SU-DHL-6 (cell line): ENCODE measurements around the gene RAD51B.
"Not testable (repeated sequence)": the region's sequence is repeated elsewhere in the genome, so short reads cannot be mapped to it uniquely, and the experiment has no call there.

Experiments
- H2AFZ ChIP-seq: fragments of 200-600 bp; sonication (generic); 2 replicates; pipeline ENCODE4 v1.6.1; 2014; ENCODE audit warnings: low read depth, mild to moderate bottlenecking, moderate library complexity, mixed read lengths, antibody characterized with exemption, low read length; ENCODE audit not compliant: severe bottlenecking
- H3F3A ChIP-seq: fragments of 200-600 bp; shearing (Covaris generic); 2 replicates; pipeline ENCODE4 v1.6.0; 2016; ENCODE audit warnings: antibody characterized with exemption, mild to moderate bottlenecking; ENCODE audit not compliant: insufficient read depth
- H3K27ac ChIP-seq: fragments of 200-600 bp; sonication (generic); 2 replicates; pipeline ENCODE4 v1.5.1; 2016; ENCODE audit warnings: low read depth, mild to moderate bottlenecking, low read length, moderate library complexity, mixed read lengths
- H3K27me3 ChIP-seq: fragments of 200-600 bp; sonication (generic), shearing (Covaris generic); 2 replicates; pipeline ENCODE4 v1.6.0; 2014; ENCODE audit warnings: mild to moderate bottlenecking, low read length
- H3K36me3 ChIP-seq: fragments of 200-600 bp; sonication (generic); 2 replicates; pipeline ENCODE4 v1.6.1; 2014; ENCODE audit warnings: mild to moderate bottlenecking, low read length, mixed read lengths
- H3K4me2 ChIP-seq: fragments of 300-600, 200-600 bp; shearing (Covaris generic), sonication (generic); 2 replicates; pipeline ENCODE4 v1.6.0; 2014; ENCODE audit warnings: low read length, low read depth, mild to moderate bottlenecking; ENCODE audit not compliant: poor library complexity, severe bottlenecking
- H3K4me3 ChIP-seq: fragments of 200-600 bp; sonication (generic); 2 replicates; pipeline ENCODE4 v1.5.1; 2014; ENCODE audit warnings: antibody characterized with exemption, low read length, mild to moderate bottlenecking, mixed read lengths; ENCODE audit not compliant: insufficient read depth, poor library complexity, severe bottlenecking
- H3K79me2 ChIP-seq: fragments of 200-600 bp; sonication (generic); 2 replicates; pipeline ENCODE4 v1.6.1; 2014; ENCODE audit warnings: mild to moderate bottlenecking, low read length, moderate library complexity; ENCODE audit not compliant: insufficient read depth
- H3K9ac ChIP-seq: fragments of 200-600 bp; sonication (generic); 2 replicates; pipeline ENCODE4 v1.7.0; 2014; ENCODE audit warnings: mild to moderate bottlenecking, low read length
- H3K9me2 ChIP-seq: fragments of 200-600 bp; sonication (generic); replicated peaks from 2 replicates; pipeline ENCODE4 v1.6.1; 2014; ENCODE audit warnings: low read length; ENCODE audit not compliant: insufficient read depth
- H3K9me3 ChIP-seq: fragments of 200-600 bp; sonication (generic); 2 replicates; pipeline ENCODE4 v1.6.1; 2014; ENCODE audit warnings: low read length, mixed read lengths; ENCODE audit not compliant: insufficient read depth
- H4K20me1 ChIP-seq: fragments of 200-600 bp; sonication (generic); 2 replicates; pipeline ENCODE4 v1.6.1; 2014; ENCODE audit warnings: low read depth, mild to moderate bottlenecking, antibody characterized with exemption, low read length, moderate library complexity, mixed read lengths
- EZH2phosphoT487 ChIP-seq: fragments of 200-600 bp; sonication (generic), shearing (Covaris generic); conservative IDR thresholded peaks from 2 replicates; pipeline ENCODE4 v1.6.1; 2018; ENCODE audit warnings: mild to moderate bottlenecking, antibody characterized with exemption, low read length, moderate library complexity, mixed read lengths
- TF ChIP-seq, protein P1 (sequence below): fragments of 200-600 bp; sonication (generic); IDR thresholded peaks from one replicate; pipeline ENCODE4 v1.5.1; 2017; ENCODE audit warnings: antibody characterized with exemption, mild to moderate bottlenecking, low read length, moderate library complexity; ENCODE audit not compliant: insufficient read depth, poor library complexity, severe bottlenecking

The RAD51B gene

DNA sequence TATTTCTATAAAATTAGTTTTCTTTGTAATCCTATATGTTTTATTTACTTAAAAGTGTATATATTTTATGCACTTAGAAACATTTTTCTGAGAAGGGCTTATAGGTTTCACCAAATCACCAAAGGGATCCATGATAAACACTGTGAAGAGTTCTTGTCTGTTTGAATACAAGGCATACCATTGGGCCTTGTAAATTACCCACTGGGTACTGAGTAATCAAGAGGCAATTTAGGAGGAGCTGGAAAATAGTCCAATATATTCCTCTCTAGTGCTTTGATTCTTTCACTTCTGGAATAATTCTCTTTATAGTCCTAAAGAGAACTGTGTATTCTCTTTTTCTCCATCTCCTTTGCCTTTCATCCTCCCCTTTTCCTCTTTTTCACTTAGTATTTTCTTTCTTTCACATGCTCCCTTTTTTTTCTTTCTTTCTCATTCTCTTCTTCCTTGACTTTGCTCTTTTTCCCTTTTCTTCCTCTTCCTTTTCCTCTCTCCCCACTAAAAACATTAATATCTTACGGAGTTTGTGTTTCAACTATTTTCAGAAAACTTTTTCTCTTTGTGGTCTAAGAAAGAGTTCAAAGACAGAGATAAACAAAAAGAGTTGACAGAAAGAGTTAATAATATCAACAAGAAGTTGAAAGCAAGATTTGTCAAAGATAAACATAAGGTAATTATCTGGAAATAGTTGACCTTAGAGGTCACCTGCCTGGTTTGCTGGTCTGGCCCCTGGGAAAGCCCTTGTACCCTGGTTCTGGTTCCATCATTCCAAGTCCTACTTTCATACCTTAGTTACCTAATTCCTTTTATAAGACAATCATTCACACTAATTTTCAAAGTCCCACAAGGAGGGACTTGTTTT, 435.3 kb downstream of the RAD51B start:
- Histone ChIP-seq H3K4me3 (no peak overlapping the region), H3K79me2 (no peaks in the 10 kb centered on the region), H3K4me2 (no peak overlapping the region), H3K9ac (no peak overlapping the region), H3K36me3 (no peaks in the 10 kb centered on the region; the same call in 1 of the 2 replicates), H3K27me3 (no peaks in the 10 kb centered on the region), H3K9me3 (no peaks in the 10 kb centered on the region), H4K20me1 (no peaks in the 10 kb centered on the region), H3K9me2 (no peaks in the 10 kb centered on the region), H3F3A (peaks cover 3% of the 10 kb centered on the region), H3K27ac (no peak overlapping the region), H2AFZ (no peak overlapping the region)
- TF ChIP-seq, protein P1, sequence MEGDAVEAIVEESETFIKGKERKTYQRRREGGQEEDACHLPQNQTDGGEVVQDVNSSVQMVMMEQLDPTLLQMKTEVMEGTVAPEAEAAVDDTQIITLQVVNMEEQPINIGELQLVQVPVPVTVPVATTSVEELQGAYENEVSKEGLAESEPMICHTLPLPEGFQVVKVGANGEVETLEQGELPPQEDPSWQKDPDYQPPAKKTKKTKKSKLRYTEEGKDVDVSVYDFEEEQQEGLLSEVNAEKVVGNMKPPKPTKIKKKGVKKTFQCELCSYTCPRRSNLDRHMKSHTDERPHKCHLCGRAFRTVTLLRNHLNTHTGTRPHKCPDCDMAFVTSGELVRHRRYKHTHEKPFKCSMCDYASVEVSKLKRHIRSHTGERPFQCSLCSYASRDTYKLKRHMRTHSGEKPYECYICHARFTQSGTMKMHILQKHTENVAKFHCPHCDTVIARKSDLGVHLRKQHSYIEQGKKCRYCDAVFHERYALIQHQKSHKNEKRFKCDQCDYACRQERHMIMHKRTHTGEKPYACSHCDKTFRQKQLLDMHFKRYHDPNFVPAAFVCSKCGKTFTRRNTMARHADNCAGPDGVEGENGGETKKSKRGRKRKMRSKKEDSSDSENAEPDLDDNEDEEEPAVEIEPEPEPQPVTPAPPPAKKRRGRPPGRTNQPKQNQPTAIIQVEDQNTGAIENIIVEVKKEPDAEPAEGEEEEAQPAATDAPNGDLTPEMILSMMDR = no peak
- TF ChIP-seq EZH2phosphoT487 = no peak

DNA sequence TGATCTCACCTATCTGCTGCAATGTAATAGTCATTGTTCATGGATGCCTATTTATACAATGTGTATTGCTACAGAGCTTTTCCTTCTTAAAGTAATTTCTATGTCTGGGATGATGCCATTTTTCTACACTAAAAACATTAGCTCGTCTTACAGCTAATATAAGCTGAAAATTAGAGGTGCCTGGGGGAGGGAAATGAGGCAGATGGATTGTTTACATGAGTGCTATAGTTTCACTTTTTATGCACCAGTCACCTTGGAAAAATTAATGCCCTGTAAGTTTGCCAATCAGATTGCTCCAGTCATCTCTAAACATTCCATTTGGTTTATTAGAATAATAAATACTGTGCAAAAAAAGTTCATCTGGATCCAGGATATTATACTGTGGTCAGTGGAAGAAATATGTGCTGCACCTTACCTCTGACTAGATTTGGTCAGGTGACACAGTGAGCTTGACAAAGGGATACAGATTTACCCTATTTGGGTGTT, 436.2 kb downstream of the RAD51B start:
- Histone ChIP-seq H3K9ac (no peak overlapping the region), H3F3A (no peaks in the 10 kb centered on the region; the same call in 1 of the 2 replicates), H3K27me3 (no peaks in the 10 kb centered on the region), H4K20me1 (no peaks in the 10 kb centered on the region), H3K9me2 (no peaks in the 10 kb centered on the region), H3K9me3 (no peaks in the 10 kb centered on the region), H3K4me3 (no peak overlapping the region), H3K4me2 (no peak overlapping the region), H3K27ac (no peak overlapping the region), H3K79me2 (no peaks in the 10 kb centered on the region), H2AFZ (no peak overlapping the region), H3K36me3 (no peaks in the 10 kb centered on the region; the same call in 1 of the 2 replicates)
- TF ChIP-seq, protein P1 = no peak
- no peak for TF ChIP-seq EZH2phosphoT487

DNA sequence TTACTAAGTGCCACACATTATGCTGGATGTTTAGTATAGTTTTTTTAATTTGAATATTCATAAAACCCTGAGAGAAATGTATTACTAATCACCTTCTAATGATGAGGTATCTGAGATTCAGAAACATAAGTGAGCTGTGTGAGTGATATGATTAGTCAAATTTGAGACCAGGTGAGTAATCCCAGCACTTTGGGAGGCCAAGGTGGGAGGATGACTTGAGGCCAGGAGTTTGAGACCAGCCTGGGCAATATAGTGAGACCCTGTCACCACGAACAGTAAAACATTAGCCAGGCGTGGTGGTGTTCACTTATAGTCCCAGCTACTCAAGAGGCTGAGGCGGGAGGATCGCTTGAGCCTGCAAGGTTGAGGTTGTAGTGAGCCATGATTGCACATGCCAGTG, 438.4 kb downstream of the RAD51B start:
- Histone ChIP-seq H3K4me2 (no peak overlapping the region), H4K20me1 (no peaks in the 10 kb centered on the region), H3K27me3 (no peaks in the 10 kb centered on the region), H3K79me2 (no peaks in the 10 kb centered on the region), H3F3A (no peaks in the 10 kb centered on the region), H2AFZ (no peak overlapping the region), H3K36me3 (no peaks in the 10 kb centered on the region), H3K9me3 (no peaks in the 10 kb centered on the region), H3K4me3 (no peak overlapping the region), H3K9ac (no peak overlapping the region), H3K27ac (no peak overlapping the region), H3K9me2 (no peaks in the 10 kb centered on the region)
- TF ChIP-seq, protein P1 = no peak
- TF ChIP-seq EZH2phosphoT487 = no peak

DNA sequence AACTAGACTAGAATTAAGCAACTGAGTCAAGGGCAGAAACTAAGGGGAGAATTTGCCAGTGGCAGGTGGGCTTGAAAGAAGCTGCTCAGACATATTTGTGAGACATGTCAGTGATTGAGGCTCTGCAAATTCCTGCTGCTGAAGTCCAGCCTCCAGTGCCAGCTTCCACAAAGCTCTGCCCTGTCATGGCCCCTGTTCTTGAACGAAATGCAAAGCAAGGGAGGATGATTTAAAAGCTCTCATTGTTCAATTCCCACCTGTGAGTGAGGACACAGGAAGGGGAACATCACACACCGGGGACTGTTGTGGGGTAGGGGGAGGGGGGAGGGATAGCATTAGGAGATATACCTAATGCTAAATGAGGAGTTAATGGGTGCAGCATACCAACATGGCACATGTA, 439.4 kb downstream of the RAD51B start:
- H3K9me2 ChIP-seq = not testable (repeated sequence)

More for the DNA sequence above, 439.4 kb downstream of the RAD51B start:
- H3K9me3 ChIP-seq, H3K79me2 ChIP-seq, H3K4me3 ChIP-seq, H3K27me3 ChIP-seq, H3F3A ChIP-seq, H4K20me1 ChIP-seq, H3K4me2 ChIP-seq, H3K27ac ChIP-seq, H3K36me3 ChIP-seq, H3K9ac ChIP-seq, H2AFZ ChIP-seq: not testable (repeated sequence)
